Measurements from ENCODE around the gene LRGUK. TPM values are rescaled to one million over a fixed set of nuclear protein-coding genes. Genes with fewer than 3 reads are reported as not detected.

Gene LRGUK
- total RNA-seq, 1 experiment from 2014 or later, result 1.9 TPM

DNA sequence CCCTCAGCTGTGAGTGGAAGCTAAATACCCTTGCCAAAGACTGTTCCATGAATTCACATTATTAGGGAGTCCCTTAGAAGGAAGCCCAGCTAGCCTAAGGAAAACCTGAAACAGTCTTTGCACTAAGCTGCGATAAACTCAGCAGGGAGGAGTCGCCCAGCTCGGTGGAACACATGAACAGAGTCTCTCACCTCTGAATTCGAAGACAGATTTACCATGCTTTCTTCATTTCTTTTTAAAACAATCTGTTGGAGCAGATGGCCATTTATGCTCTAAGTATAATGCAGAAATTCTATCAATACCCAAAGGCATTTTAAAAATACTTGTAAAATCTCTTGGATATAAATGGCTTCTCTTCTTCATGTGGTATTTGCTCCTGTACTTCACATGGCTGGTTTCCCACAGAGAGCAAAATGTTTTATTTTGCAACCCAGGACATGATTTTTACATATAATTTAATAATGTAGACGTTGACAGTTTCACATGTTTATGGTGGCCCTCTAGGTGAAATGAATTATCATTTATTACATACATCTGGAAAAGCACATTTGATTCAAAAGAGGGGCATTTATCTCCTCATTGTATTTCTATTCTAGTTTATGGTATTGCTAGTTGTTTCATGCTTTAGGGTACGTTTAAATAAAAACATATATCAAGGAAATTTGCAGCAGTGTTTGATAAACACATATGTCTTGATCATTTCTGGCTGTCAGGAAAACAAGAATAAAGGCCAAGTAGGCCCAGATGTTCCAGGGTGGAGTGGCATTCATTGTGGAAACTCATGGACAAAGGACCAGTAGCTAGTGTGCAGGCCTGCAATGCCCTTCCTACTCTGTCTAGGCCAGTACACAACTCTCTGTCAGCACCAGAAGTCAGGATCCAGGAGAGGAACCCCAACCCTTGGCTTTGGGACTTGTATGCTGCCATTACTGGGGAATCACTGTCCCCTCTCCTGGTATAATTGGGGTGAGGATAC is 52.2 kb downstream of the LRGUK start:
- ChIA-PET POLR2A (no interaction called here), CTCF (interaction anchor here (0.6 kb wide), 1 partner anchor 328 kb away, joined by 3 read pairs; no protein-coding TSS in a partner anchor)
- DNase-seq (ENCODE audit: low spot score) (no peak), ATAC-seq (no peak)
- no peak for TF ChIP-seq TEAD1 (CRISPR knock-in tag; IDR thresholded peaks at IDR 0.05)
- no peak for TF ChIP-seq RELA (CRISPR knock-in tag; IDR thresholded peaks at IDR 0.05; ENCODE audit: borderline replicate concordance)
- TF ChIP-seq, protein P1, sequence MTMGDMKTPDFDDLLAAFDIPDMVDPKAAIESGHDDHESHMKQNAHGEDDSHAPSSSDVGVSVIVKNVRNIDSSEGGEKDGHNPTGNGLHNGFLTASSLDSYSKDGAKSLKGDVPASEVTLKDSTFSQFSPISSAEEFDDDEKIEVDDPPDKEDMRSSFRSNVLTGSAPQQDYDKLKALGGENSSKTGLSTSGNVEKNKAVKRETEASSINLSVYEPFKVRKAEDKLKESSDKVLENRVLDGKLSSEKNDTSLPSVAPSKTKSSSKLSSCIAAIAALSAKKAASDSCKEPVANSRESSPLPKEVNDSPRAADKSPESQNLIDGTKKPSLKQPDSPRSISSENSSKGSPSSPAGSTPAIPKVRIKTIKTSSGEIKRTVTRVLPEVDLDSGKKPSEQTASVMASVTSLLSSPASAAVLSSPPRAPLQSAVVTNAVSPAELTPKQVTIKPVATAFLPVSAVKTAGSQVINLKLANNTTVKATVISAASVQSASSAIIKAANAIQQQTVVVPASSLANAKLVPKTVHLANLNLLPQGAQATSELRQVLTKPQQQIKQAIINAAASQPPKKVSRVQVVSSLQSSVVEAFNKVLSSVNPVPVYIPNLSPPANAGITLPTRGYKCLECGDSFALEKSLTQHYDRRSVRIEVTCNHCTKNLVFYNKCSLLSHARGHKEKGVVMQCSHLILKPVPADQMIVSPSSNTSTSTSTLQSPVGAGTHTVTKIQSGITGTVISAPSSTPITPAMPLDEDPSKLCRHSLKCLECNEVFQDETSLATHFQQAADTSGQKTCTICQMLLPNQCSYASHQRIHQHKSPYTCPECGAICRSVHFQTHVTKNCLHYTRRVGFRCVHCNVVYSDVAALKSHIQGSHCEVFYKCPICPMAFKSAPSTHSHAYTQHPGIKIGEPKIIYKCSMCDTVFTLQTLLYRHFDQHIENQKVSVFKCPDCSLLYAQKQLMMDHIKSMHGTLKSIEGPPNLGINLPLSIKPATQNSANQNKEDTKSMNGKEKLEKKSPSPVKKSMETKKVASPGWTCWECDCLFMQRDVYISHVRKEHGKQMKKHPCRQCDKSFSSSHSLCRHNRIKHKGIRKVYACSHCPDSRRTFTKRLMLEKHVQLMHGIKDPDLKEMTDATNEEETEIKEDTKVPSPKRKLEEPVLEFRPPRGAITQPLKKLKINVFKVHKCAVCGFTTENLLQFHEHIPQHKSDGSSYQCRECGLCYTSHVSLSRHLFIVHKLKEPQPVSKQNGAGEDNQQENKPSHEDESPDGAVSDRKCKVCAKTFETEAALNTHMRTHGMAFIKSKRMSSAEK (CRISPR knock-in tag; IDR thresholded peaks at IDR 0.05; ENCODE audit: borderline replicate concordance), result no peak
- TF ChIP-seq OVOL2 (CRISPR knock-in tag; IDR thresholded peaks at IDR 0.05; ENCODE audit: borderline replicate concordance), result no peak
- TF ChIP-seq, protein P2, sequence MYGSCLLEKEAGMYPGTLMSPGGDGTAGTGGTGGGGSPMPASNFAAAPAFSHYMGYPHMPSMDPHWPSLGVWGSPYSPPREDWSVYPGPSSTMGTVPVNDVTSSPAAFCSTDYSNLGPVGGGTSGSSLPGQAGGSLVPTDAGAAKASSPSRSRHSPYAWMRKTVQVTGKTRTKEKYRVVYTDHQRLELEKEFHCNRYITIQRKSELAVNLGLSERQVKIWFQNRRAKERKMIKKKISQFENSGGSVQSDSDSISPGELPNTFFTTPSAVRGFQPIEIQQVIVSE (CRISPR knock-in tag; IDR thresholded peaks at IDR 0.05; ENCODE audit: borderline replicate concordance), result no peak
- TF ChIP-seq ETV6 (CRISPR knock-in tag; IDR thresholded peaks at IDR 0.05), result no peak
- no peak for TF ChIP-seq JUN (CRISPR knock-in tag; IDR thresholded peaks at IDR 0.05)
- Mint-ChIP-seq H3K27me3 (ENCODE audit: low read depth) (no peaks in the 10 kb centered on the region), H3K4me3 (no peak overlapping the region), H3K36me3 (no peaks in the 10 kb centered on the region), H3K4me1 (peaks cover 5% of the 10 kb centered on the region), H3K9me3 (no peaks in the 10 kb centered on the region), H3K27ac (no peak overlapping the region)

DNA sequence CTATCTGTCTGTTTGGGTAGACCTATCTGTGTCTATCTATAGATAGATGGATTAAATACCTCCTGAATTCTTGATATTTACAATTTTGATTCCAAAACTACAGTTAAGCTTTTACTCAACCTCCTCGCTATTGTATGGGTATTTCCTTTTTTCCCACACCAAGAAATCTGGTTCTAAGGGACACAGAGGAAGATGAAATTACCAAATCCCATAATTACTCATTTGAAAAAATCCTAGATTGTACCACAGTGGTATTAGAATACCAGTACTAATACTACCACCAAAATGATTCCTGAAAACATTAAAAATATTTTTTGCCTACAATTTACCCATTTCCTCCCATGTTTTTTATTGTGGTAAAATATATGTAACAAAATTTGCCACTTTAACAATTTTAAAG is 53.2 kb downstream of the LRGUK start:
- no peak overlapping the region for H3K27ac Mint-ChIP-seq
- no peak for DNase-seq (ENCODE audit: low spot score)
- no peak for ATAC-seq
- CTCF ChIA-PET, result no interaction called here
- no peaks in the 10 kb centered on the region for H3K9me3 Mint-ChIP-seq
- TF ChIP-seq IRF2 (CRISPR knock-in tag; IDR thresholded peaks at IDR 0.05; ENCODE audit: borderline replicate concordance, low read depth) (no peak), RORB (CRISPR knock-in tag; IDR thresholded peaks at IDR 0.05) (no peak), NFATC4 (CRISPR knock-in tag; IDR thresholded peaks at IDR 0.05) (no peak), GRHL2 (CRISPR knock-in tag; IDR thresholded peaks at IDR 0.05; ENCODE audit: insufficient replicate concordance, severe bottlenecking) (no peak), ESRRA (CRISPR knock-in tag; IDR thresholded peaks at IDR 0.05; ENCODE audit: borderline replicate concordance) (no peak)
- no peak overlapping the region for H3K4me3 Mint-ChIP-seq
- peaks cover 2% of the 10 kb centered on the region for H3K4me1 Mint-ChIP-seq
- no peaks in the 10 kb centered on the region for H3K27me3 Mint-ChIP-seq (ENCODE audit: low read depth)
- POLR2A ChIA-PET, result no interaction called here
- H3K36me3 Mint-ChIP-seq, result no peaks in the 10 kb centered on the region

DNA sequence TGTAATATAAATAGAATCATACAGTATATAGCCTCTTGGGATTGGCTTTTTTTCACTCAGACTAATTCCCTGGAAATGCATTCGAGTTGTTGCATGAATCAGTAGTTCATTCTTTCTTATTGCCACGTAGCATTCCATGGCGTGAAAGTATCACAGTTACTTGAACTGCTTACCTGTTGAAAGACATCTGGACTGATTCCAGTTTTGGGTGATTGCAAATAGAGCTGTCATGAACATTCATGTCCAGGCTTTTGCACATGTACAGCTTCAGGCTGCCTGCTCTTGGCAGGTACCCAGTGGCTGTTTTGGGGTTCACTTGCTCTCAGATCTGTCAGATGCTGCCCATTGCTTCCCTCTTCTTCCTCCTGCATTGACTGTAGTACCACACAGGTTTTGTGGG is 54.9 kb downstream of the LRGUK start:
- Mint-ChIP-seq H3K9me3 (no peaks in the 10 kb centered on the region), H3K4me1 (no peaks in the 10 kb centered on the region), H3K27ac (no peak overlapping the region), H3K4me3 (no peak overlapping the region), H3K36me3 (no peaks in the 10 kb centered on the region), H3K27me3 (ENCODE audit: low read depth) (no peaks in the 10 kb centered on the region)
- ChIA-PET CTCF (no interaction called here), POLR2A (no interaction called here)
- DNase-seq (ENCODE audit: low spot score) (no peak), ATAC-seq (no peak)
- no peak for TF ChIP-seq GABPB1 (CRISPR knock-in tag; IDR thresholded peaks at IDR 0.05)
- TF ChIP-seq TCF7 (CRISPR knock-in tag; IDR thresholded peaks at IDR 0.05; ENCODE audit: low read depth), result no peak
- TF ChIP-seq, protein P3, sequence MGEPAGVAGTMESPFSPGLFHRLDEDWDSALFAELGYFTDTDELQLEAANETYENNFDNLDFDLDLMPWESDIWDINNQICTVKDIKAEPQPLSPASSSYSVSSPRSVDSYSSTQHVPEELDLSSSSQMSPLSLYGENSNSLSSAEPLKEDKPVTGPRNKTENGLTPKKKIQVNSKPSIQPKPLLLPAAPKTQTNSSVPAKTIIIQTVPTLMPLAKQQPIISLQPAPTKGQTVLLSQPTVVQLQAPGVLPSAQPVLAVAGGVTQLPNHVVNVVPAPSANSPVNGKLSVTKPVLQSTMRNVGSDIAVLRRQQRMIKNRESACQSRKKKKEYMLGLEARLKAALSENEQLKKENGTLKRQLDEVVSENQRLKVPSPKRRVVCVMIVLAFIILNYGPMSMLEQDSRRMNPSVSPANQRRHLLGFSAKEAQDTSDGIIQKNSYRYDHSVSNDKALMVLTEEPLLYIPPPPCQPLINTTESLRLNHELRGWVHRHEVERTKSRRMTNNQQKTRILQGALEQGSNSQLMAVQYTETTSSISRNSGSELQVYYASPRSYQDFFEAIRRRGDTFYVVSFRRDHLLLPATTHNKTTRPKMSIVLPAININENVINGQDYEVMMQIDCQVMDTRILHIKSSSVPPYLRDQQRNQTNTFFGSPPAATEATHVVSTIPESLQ (CRISPR knock-in tag; IDR thresholded peaks at IDR 0.05), result no peak
